H9 (cell line): ENCODE results near the gene ITGAE. TPM values are rescaled to one million over a fixed set of nuclear protein-coding genes. Genes with fewer than 3 reads are reported as not detected.

Experiments used
- DNase-seq: peaks from one replicate; pipeline ENCODE4 v3.0.0-alpha.2; 2017
- H2AFZ ChIP-seq: one replicate; pipeline ENCODE4 v1.6.1; 2013; ENCODE audit warnings: mild to moderate bottlenecking, low read length, control low read depth, moderate library complexity
- H2AK5ac ChIP-seq: 2 replicates; pipeline ENCODE4 v1.6.1; 2013; ENCODE audit warnings: low read length, control low read depth, mixed read lengths; ENCODE audit not compliant: insufficient read length
- H2BK120ac ChIP-seq: one replicate; pipeline ENCODE4 v1.6.1; 2013; ENCODE audit warnings: low read depth, mild to moderate bottlenecking, low read length, control low read depth, inconsistent platforms; ENCODE audit not compliant: poor library complexity, severe bottlenecking
- H2BK12ac ChIP-seq: 2 replicates; pipeline ENCODE4 v1.6.1; 2013; ENCODE audit warnings: low read length, control low read depth, mixed read lengths, low read depth; ENCODE audit not compliant: insufficient read length
- H2BK15ac ChIP-seq: 2 replicates; pipeline ENCODE4 v1.6.1; 2013; ENCODE audit warnings: low read depth, low read length, control low read depth
- H2BK20ac ChIP-seq: one replicate; pipeline ENCODE4 v1.6.1; 2013; ENCODE audit warnings: low read depth, mild to moderate bottlenecking, low read length, control low read depth, inconsistent platforms; ENCODE audit not compliant: poor library complexity, severe bottlenecking
- H2BK5ac ChIP-seq: 2 replicates; pipeline ENCODE4 v1.6.1; 2013; ENCODE audit warnings: low read length, control low read depth, mixed read lengths; ENCODE audit not compliant: insufficient read length
- H3K14ac ChIP-seq: 2 replicates; pipeline ENCODE4 v1.6.1; 2013; ENCODE audit warnings: low read length, control low read depth; ENCODE audit not compliant: insufficient read depth
- H3K18ac ChIP-seq: 2 replicates; pipeline ENCODE4 v1.6.1; 2013; ENCODE audit warnings: low read depth, mild to moderate bottlenecking, mixed read lengths, low read length, control low read depth; ENCODE audit not compliant: insufficient read length
- H3K23ac ChIP-seq: 2 replicates; pipeline ENCODE4 v1.6.1; 2013; ENCODE audit warnings: low read length, control low read depth, mixed read lengths, low read depth; ENCODE audit not compliant: insufficient read length
- H3K23me2 ChIP-seq: 2 replicates; pipeline ENCODE4 v1.6.1; 2013; ENCODE audit warnings: low read depth, mild to moderate bottlenecking, mixed read lengths, low read length, control low read depth; ENCODE audit not compliant: insufficient read length, poor library complexity, severe bottlenecking
- H3K27ac ChIP-seq: 2 replicates; pipeline ENCODE4 v1.5.1; 2013; ENCODE audit warnings: low read length, control low read depth, mixed read lengths, low read depth; ENCODE audit not compliant: insufficient read length
- H3K27me3 ChIP-seq: 2 replicates; pipeline ENCODE4 v1.6.1; 2013; ENCODE audit warnings: low read length, control low read depth, inconsistent platforms; ENCODE audit not compliant: insufficient read depth
- H3K4ac ChIP-seq: 2 replicates; pipeline ENCODE4 v1.6.1; 2013; ENCODE audit warnings: low read depth, mild to moderate bottlenecking, control low read depth, inconsistent platforms, low read length, moderate library complexity
- H3K4me1 ChIP-seq: 2 replicates; pipeline ENCODE4 v1.6.1; 2013; ENCODE audit warnings: low read length, control low read depth, inconsistent platforms; ENCODE audit not compliant: insufficient read depth
- H3K4me2 ChIP-seq: 2 replicates; pipeline ENCODE4 v1.6.1; 2013; ENCODE audit warnings: low read length, control low read depth, mixed read lengths; ENCODE audit not compliant: insufficient read length, insufficient read depth
- H3K56ac ChIP-seq: 2 replicates; pipeline ENCODE4 v1.6.1; 2013; ENCODE audit warnings: low read depth, mild to moderate bottlenecking, mixed read lengths, low read length, control low read depth; ENCODE audit not compliant: insufficient read length
- H3K79me1 ChIP-seq: 2 replicates; pipeline ENCODE4 v1.6.1; 2013; ENCODE audit warnings: low read depth, mild to moderate bottlenecking, moderate library complexity, low read length, control low read depth, inconsistent platforms; ENCODE audit not compliant: insufficient read depth, poor library complexity, severe bottlenecking
- H3K79me2 ChIP-seq: 2 replicates; pipeline ENCODE4 v1.6.1; 2013; ENCODE audit warnings: low read length, control low read depth, inconsistent platforms; ENCODE audit not compliant: insufficient read depth
- H3K9ac ChIP-seq: 2 replicates; pipeline ENCODE4 v1.6.1; 2013; ENCODE audit warnings: low read length, control low read depth, mixed read lengths; ENCODE audit not compliant: insufficient read length; ENCODE audit errors: extremely low read depth
- H3K9me3 ChIP-seq: one replicate; pipeline ENCODE4 v1.6.1; 2013; ENCODE audit warnings: low read depth, low read length, inconsistent platforms; ENCODE audit not compliant: control insufficient read depth
- H3T11ph ChIP-seq: one replicate; pipeline ENCODE4 v1.6.1; 2013; ENCODE audit warnings: mild to moderate bottlenecking, low read length, control low read depth, inconsistent platforms
- H4K20me1 ChIP-seq: one replicate; pipeline ENCODE4 v1.6.1; 2013; ENCODE audit not compliant: control insufficient read depth, insufficient read length, insufficient read depth
- H4K5ac ChIP-seq: 2 replicates; pipeline ENCODE4 v1.6.1; 2013; ENCODE audit warnings: low read depth, mild to moderate bottlenecking, mixed read lengths, low read length, control low read depth; ENCODE audit not compliant: insufficient read length
- H4K8ac ChIP-seq: replicated peaks from 2 replicates; pipeline ENCODE4 v1.6.1; 2013; ENCODE audit warnings: low read length, control low read depth, mixed read lengths, low read depth; ENCODE audit not compliant: insufficient read length
- H4K91ac ChIP-seq: 2 replicates; pipeline ENCODE4 v1.6.1; 2013; ENCODE audit warnings: low read depth, mild to moderate bottlenecking, moderate library complexity, mixed read lengths, low read length, control low read depth; ENCODE audit not compliant: insufficient read length
- H3K27ac Mint-ChIP-seq, 3 experiments: 2 replicates in 2 of 3; 3 replicates in 1 of 3; pipeline ENCODE4 v1.8.0; 2020 to 2021; ENCODE audit warnings: mixed read lengths in 3 of 3, mild to moderate bottlenecking in 1 of 3, moderate library complexity in 1 of 3
- H3K27me3 Mint-ChIP-seq: 2 replicates; pipeline ENCODE4 v1.8.0; 2021; ENCODE audit warnings: low read depth, mild to moderate bottlenecking, moderate library complexity, mixed read lengths
- H3K36me3 Mint-ChIP-seq, 3 experiments: 2 replicates in 2 of 3; 3 replicates in 1 of 3; pipeline ENCODE4 v1.8.0; 2020 to 2021; ENCODE audit warnings: low read depth in 3 of 3, mixed read lengths in 3 of 3; ENCODE audit not compliant: insufficient read depth in 1 of 3
- H3K4me1 Mint-ChIP-seq, 2 experiments: 2 replicates each; pipeline ENCODE4 v1.8.0; 2020; ENCODE audit warnings: mixed read lengths in 2 of 2
- H3K4me3 Mint-ChIP-seq, 2 experiments: 2 replicates in 1 of 2; 3 replicates in 1 of 2; pipeline ENCODE4 v1.8.0; 2020 to 2021; ENCODE audit warnings: mild to moderate bottlenecking in 2 of 2, mixed read lengths in 2 of 2, moderate library complexity in 1 of 2
- H3K9me3 Mint-ChIP-seq, 2 experiments: 2 replicates in 1 of 2; 3 replicates in 1 of 2; pipeline ENCODE4 v1.8.0; 2020; ENCODE audit warnings: mild to moderate bottlenecking in 2 of 2, mixed read lengths in 2 of 2, moderate library complexity in 1 of 2
- CTCF ChIP-seq: fragments of 200-600 bp; sonication (generic); conservative IDR thresholded peaks from 3 replicates; pipeline ENCODE4 v1.8.0; 2021; ENCODE audit warnings: antibody characterized with exemption, mild to moderate bottlenecking
- WGBS: extraction: QIAGEN DNeasy Blood & Tissue Kit; methylation state at CpG from one replicate; pipeline ENCODE4 v1.1.7; 2013; ENCODE audit warnings: missing lambda C conversion rate, low lambda C conversion rate, mixed read lengths; ENCODE audit not compliant: insufficient read length; ENCODE audit errors: extremely low coverage; 5-methylcytosine and 5-hydroxymethylcytosine counted together
- total RNA-seq: library from RNA; stranded (reverse); gene quantifications from 2 replicates; pipeline ENCODE4 v1.2.1, GENCODE V29; 2021

ITGAE gene
- total RNA-seq, 1 experiment from 2014 or later, result 23.5 TPM

DNA sequence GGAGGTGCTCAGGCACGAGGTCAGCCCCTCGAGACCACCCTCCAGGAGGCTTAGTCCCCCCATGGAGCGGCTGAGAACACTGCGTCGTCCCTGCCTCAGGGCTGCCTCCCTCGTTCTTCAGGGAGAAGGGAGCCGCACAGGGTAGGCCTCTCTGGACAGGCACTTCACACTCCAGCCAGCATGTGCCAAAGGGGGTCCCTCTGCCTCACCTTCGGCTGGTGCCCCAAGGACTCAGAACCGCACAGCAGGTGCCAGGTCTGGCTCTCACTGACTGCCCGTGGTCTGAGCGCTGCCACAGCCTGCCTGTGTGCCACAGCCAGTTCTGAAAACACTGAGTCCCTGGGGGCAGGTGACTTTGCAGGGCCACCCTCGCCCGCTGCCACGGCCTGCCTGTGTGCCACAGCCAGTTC, 112.1 kb downstream of the ITGAE start:
- H3K4me2 ChIP-seq, result no peak overlapping the region
- DNase-seq, result no peak

More for the DNA sequence above, 112.1 kb downstream of the ITGAE start:
- Histone ChIP-seq H3K27ac (no peak overlapping the region), H2BK120ac (no peak overlapping the region), H2AK5ac (no peak overlapping the region), H3K23ac (no peak overlapping the region), H2BK12ac (no peak overlapping the region), H3T11ph (no peak overlapping the region), H2AFZ (no peak overlapping the region), H3K79me1 (no peaks in the 10 kb centered on the region), H4K91ac (no peak overlapping the region), H2BK5ac (no peak overlapping the region), H3K4ac (no peak overlapping the region), H4K8ac (no peak overlapping the region), H3K4me1 (no peaks in the 10 kb centered on the region), H3K56ac (no peak overlapping the region), H3K18ac (no peak overlapping the region), H3K27me3 (no peaks in the 10 kb centered on the region), H2BK15ac (no peak overlapping the region), H4K20me1 (peaks cover 3% of the 10 kb centered on the region), H3K14ac (no peak overlapping the region), H3K9ac (no peak overlapping the region), H2BK20ac (no peak overlapping the region), H3K9me3 (no peaks in the 10 kb centered on the region), H3K79me2 (no peaks in the 10 kb centered on the region), H4K5ac (no peak overlapping the region), H3K23me2 (no peaks in the 10 kb centered on the region)
- Mint-ChIP-seq H3K4me3 (no peak overlapping the region), H3K27ac (no peak overlapping the region), H3K4me1 (peaks cover 0 to 17% of the 10 kb centered on the region in 2 experiments; a peak in 3 of 4 replicates), H3K9me3 (no peaks in the 10 kb centered on the region; a peak in 2 of 5 replicates), H3K36me3 (peaks cover 0 to 4% (median 0%) of the 10 kb centered on the region in 3 experiments; a peak in 1 of 7 replicates), H3K27me3 (peaks cover under 1% of the 10 kb centered on the region; the same call in 1 of the 2 replicates)
- no peak for TF ChIP-seq CTCF
- no CpG with 5 or more reads among the region's 14 CpGs for WGBS
